NCI-H82 treated with DMSO at 0.1 percent for 48 hours (cell line): ENCODE results near the gene VTN.
A peak's percentile ranks its signal among the peaks of the same experiment; 100 is the strongest.

Experiments used
- DNase-seq: peaks from one replicate; lab custom pipeline; 2025; ENCODE audit not compliant: unreplicated experiment; lab: John Stamatoyannopoulos, UW

Gene VTN, protein sequence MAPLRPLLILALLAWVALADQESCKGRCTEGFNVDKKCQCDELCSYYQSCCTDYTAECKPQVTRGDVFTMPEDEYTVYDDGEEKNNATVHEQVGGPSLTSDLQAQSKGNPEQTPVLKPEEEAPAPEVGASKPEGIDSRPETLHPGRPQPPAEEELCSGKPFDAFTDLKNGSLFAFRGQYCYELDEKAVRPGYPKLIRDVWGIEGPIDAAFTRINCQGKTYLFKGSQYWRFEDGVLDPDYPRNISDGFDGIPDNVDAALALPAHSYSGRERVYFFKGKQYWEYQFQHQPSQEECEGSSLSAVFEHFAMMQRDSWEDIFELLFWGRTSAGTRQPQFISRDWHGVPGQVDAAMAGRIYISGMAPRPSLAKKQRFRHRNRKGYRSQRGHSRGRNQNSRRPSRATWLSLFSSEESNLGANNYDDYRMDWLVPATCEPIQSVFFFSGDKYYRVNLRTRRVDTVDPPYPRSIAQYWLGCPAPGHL

DNA sequence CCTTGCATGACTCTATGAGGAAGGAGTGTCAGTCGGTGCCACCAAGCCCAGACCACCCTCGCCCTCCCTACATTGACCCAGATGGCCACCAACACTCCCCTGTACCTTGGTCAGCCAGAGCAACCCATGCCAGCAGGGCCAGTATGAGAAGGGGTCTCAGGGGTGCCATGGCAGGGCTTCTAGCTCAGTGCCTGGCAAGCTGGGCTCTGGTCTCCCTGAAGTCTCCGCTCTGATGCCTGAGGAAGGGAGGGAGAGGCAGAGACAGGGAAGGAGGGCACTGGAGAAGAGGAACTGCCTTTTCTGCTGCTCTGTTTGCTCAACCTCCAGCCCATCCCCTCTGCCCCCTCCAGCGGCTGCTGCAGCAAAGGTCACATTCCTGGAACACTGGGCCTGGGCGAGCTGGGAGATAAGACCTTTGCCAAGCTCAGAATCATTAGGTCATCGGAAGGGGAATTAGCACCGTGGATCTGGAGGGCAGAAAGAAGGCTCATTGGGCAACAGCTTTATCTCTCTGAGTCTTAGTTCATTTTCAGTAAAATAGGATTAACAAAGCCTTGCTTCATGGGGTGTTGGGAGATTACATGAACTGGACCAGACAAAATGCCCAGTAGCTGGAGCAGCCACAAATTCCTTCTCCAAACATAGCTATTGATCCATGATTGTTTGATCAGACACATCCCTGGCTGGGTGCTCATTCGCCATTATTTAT lies at the start of gene VTN:
TSS of gene VTN (minus strand) at position 273 of the 709 bp plus-strand sequence. CDS start at position 169, 104 bp downstream.
- DNase-seq, result peak; percentile 97

DNA sequence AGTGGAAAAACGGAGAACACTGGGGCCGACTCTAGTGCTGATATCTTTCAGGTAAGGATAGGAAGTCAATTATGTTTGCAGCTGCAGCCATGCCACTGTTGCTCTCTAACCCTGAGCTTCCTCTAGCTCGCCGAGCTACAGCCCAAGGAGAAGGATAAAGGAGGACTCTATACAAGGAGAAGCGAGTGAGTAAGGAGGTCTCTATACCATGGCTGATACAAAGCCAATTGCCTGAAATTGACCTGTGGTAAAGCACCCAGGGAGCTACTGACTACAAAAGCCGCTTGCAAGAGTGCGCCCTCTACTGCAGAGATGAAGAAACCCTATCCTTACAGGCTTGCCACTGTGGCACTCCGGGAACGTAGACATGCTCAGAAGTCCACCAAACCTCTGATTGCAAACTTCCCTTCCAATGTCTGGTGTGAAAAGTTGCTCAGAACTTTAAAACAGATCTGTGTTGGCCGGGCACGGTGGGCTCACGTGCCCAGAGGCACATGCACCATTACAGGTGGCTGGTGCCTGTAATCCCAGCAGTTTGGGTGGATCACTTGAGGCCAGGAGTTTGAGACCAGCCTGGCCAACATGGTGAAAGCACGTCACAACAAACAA lies 46.7 kb upstream of the VTN start:
- DNase-seq, result peak; percentile 84

DNA sequence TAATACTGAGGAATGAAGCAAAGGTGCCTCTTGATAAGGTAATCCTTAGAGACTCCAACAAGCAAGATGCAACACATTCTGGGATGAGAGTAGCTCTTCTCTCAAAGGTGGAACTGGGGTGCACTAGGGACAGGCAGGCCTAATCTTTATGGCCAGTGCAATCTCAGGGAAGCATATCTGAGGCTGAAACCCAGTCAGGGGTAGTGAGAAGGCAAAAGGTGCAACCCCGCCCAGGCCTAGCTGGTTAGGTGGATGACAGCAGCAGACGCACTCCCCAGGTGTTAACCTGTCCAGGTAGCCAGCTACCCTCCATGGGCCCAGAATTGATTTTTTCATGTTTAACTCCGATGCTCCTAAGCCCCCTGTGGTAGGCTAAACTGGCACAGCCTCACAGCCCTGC lies 45.8 kb upstream of the VTN start:
- no peak for DNase-seq

DNA sequence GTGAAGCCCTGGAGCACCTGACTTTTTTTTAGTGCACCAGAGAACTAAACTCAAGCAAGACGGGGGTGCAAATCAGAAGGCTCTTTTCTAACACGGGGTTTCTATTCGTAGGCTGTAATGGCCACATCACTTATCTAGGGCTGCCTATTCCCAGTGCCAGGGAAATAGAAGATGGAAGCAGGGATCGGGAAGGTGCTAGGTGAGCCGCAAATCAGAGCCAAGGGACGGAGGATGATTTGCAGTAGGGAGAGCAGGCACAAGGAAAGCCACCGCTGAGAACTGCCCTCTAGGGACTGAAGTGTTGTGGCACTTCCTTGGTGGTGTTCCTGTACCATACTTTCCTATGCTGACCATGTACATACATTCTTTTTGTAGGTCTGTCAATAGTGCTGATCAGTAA lies 43.7 kb upstream of the VTN start:
- DNase-seq, result no peak

DNA sequence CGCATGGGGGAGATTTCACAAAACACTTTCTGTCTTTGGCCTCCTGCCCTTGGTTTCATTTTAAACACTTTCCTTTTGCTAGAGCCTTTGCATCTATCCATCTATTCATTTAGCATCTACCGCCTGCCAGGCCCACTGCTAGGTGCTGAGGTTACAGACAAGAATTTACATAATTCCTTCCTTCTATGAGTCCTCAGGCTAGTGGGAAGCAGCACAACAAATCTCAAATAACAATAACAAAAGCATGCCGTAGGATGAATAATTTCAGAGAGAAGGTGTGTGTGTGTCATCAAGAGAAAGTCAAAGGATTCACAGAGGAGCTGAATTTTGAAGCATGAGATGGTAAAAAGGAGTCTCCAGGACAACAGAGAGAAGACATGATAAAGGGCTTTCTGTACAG lies 42.0 kb upstream of the VTN start:
- no peak for DNase-seq

DNA sequence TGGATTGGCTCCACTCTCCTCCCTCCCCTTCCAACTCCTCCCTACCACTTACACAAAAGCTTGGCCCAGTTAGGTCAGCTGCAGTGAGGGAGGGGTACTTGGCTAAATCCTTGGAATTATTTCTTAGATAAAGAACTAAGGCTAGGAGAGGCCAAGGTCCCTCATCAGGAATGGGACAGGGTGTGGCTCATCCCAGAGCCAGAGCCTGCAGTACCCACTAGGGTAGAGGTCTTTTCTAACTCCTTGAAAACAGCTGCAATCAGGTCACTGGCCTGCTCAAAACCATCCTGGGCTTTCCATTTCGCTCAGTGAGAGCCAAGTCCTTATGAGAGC lies 37.8 kb upstream of the VTN start:
- DNase-seq, result no peak

DNA sequence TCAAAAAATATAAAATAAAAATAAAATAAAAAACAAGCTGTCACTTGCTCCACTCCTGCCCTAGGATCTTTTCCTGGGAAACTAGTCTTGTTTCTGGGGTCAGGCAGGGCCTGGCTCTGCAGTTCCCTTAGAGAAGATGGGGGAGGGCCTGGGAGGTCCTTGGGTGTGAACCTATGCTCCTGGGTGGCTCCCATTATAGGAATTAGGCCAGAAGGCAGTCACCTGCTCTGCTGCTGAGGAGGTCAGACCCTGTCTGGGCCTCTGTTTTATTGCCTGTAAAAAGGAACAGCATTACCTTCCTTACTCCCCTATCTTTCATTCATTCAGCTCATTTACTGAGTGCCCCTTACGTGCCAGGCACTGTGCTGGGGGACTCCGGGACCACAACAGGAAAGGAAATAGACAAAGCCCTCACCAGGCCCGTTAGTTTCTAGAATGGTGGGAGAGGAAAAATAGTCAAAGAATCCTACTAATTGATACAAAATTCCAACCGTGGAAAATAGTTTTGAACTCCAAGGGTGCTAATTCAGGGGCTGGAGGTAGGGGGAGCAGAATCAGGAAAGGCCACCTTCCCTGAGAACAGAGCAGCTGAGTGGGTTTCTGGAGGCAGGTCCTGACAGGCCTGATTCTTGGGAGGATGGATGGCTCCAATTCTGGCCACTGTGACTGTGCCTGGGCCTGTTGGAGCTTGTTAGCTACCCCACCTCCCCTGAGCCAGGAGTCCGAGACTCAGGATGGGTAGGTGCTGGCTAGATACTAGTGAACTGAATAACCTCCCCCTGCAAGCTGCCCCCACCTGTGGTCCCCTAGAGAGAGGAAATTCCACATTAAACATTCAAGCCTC lies 37.2 kb upstream of the VTN start:
- DNase-seq, result no peak

DNA sequence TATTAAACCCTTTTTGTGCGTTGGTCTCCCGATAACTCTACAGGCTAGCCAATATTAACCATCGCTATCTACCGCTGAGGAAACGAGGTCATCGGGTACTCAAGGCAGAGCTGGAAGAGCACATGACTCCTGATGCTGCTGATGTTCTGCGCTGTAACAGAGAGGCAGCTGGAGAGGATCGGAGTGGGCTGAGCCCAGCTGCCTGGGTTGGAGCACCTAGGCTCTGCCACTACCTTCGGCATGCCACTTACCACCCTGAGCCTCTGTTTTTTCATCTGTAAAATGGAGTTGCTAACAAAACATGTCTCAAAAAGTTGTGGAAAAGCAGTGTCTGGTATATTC lies 36.3 kb upstream of the VTN start:
- DNase-seq, result no peak

DNA sequence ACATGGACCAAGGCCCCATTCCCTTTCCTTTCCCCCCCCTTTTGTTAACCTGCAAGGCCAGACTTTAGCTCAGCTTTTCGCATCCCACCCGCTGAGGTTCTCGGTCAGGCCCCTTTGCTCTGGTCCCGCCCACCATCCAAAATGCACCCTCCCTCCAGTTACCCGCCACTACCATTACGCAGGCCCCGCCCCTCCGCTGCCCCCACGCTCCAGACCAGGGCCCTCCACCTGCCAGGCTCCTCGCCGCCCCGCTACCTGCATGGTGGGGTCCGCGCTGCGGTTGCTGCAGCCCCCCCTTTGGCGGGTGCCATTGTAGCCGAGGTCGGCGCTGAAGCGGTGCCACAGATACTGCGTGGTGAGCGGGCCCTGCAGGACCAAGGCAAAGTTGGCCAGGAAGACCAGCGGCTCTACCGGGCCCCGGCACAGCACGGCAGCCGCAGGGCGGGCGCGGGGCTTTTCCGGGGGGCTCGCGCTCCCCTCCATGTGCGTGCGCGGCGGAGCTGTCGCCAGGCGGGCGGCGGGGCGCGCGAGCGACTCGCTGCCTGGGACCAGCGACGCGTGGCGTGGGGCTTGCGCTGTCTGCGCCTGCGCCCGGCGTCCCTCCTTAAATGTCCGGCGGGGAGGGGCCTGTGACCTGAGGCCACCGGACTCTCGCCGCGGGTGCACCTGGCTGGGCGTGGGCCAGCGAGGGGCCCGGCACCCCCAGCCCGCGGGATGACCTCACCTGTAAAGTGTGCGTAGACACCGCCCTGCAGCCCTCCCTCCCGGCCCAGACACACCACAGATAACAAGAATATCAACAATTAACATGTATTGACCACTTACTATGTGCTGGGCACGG lies 35.7 kb upstream of the VTN start, which contains the start of gene SLC46A1:
TSS of gene SLC46A1 (minus strand) at position 581 of the 841 bp plus-strand sequence. CDS start at position 483, 98 bp downstream.
- DNase-seq, result peak; percentile 53

DNA sequence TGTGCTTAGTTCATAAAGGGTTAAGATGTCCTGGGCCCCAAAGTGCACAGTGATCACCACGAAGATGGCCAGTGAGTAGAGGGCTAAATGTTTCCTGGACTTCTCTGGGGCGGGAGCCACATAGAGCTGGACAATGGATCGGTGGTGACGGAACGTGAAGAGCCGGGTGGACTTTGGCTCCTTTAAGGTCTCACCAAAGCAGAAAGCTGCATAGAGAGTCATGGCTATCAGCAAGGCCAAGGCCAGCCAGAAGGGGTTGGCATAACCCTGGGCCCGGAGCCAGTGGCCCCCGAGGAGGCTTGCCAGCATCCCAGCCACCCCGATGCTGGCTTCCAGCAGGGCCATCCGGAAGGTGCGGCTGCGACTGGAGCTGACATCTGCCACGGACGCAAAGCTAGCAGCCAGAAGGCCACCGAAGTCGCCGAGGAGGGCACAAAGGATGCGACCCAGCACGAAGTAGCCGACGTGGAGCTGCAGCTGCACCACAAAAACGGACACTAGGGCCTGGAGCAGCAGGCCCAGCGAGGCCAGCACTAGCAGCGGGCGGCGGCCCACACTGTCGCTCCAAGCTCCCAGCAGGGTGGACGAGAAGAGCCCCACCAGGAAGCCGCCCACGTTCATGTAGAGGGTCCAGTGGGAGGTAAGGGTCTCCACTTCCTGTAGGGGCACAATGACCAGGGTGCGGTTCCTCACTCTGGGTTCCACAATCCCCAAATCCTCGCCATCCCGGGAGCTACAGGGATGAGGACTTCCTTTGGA lies 34.9 kb upstream of the VTN start:
- DNase-seq, result no peak

DNA sequence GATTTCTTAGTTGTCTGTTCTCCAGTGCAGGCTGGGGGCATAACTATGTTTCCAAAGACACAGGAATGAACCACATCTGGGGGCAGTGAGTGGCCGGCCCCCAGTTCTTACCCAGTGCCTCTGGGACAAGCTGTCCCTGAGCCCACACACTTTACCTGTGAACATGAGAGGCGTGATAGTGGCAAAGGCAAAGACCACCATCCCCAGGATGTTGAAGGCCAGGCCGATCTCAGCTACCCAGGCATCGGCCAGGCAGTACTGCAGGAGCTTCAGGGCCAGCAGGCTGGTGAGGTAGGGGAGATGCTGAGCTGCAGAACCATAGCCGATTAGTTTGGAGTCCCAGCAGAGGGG lies 34.3 kb upstream of the VTN start:
- no peak for DNase-seq

DNA sequence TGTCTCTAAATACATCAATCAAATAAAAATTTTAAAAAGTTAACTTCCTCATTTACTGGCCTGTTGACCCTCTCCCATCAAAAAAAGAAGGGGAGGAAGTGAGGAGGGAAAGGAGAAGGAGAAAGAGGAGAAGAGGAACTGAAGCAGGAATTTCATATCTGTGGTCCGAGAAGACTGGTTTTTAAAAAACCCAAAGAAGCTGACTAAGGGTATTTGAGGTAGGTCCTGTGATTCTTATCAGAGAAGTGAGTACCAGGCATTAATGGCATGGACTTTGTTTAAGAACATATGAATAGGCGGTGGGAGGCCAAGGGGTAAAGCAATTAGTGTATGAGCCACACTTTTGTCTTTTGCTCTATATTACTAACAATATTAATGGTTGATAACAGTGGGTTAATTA lies 33.9 kb upstream of the VTN start:
- DNase-seq, result no peak

DNA sequence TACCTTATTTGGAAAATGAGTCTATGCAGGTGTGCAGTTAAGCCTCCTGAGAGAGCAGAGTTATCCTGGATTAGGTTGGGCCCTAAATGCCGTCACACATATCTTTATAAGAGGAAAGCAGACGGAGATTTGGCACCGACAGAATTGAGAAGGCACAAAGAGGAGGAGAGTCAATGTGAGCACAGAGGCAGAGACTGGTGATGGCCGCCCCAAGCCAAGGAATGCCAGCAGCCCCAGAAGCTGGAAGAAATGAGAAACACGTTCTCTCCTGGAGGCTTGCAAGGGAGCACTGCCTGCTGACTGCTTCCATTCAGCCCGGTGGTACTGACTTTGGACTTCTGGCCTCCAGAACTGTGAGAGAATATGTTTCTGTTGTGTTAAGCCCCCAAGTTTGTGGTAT lies 32.7 kb upstream of the VTN start:
- DNase-seq, result no peak

DNA sequence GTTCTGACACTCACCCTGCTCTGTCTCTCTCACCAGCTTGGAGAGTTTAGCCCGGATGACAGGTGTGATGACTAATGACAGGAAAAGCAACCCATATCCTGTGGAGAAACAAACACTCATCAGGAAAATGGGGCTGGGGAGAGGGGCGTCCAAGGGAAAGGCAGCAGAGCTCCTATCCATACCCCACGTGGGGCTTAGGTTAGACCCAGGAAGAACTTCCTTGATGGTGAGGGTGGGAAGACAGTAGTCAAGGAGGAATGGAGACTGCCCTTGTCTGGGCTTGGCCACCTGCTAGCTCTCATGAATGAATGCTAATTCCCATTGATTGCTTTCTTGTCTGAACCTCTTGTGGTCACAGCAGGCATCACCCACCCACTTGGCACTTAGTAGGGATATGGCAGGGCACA lies 32.1 kb upstream of the VTN start:
- DNase-seq, result no peak

DNA sequence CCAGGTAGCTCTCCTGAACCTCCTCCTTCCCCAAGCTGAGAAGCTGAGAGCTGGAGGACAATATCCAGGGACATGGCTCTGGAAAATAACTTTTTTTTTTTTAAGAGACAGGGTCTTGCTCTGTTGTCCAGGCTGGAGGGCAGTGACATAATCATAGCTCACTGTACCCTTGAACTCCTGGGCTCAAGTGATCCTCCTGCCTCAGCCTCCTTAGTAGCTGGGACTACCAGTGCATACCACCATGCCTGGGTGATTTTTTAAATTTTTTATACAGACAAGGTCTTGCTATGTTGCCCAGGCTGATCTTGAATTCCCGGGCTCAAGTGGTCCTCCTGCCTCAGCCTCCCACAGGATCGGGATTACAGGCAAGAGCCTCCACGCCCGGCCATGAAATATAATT lies 29.7 kb upstream of the VTN start:
- no peak for DNase-seq

DNA sequence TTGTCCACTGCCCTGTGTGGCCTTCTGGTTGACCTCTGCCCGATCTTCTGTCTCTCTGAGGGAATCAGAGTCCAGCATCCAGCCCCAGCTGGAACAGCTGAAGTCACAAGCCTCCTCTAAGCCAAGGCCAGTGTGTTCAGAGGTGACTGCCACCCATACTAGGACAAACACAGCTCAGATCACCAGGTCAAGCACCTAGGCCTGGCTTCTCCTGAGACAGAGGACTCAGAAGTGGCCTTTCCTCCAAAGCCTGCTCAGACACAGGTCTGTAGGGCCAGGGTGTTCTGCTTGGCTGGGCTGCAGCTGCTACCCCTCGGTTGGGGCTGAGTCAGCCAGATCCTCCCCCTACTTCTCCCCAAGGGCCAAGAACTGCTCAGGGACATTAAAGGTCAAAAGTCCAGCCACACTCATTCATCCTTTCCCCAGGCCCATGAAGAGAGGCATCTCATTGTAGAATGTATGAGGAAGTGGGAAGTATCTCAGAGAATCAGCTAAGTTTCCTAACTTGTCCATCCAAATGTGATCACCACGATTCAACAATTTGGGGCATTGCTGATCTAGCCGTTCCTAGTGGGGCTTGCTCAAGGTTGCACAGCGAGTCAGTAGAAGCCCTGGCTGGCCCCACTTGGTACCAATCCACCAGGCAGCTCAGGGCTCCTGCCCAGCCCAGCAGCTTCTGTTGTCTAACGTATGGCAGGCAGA lies 28.3 kb upstream of the VTN start:
- DNase-seq, result no peak

DNA sequence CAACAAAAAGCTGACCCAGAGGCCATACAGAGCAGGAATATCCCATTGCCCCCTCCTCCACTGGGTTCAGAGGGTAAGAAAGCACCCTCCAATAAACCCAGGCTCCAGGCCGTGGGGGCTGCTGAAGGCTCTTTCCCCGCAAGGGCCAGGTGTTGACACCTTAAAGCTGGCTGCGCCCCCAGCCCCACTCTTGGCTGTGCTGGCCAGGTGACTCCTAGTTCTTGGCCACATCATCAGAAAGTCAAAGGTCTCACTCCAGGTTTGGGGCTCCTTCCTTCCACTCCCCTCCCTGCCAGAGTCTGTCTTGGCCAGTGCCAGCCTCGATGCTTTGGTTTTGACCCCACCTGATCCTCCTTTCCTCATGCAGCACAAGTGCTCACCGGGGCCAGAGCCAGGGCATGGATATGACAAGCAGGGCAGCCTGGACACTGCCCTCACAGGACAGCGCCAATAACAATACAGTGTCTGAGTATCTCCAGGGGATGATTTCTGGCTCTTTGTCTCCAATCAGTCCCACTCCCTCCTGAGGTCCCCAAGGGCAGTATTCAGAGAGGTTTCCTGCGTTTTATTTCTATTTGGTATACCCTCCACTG lies 27.7 kb upstream of the VTN start:
- no peak for DNase-seq

DNA sequence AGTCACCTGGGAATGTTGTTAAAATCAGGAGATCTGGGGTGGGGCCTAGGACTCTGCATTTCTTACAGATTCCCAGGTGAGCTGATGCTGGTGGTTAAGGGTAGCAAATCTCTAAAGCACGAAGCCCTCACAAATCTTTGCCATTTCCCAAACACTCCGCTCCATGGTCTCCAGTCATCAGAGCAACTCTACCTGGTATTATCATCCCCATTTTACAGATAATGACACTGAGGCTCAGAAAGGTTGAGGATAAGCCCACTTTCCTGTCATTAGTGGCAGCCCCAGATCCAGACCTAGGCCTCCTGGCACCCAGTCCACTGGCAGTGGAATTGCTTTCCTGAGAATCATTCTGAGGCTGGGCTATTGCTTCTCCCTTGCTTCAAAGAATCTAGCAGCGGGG lies 27.2 kb upstream of the VTN start:
- no peak for DNase-seq
